CD4-positive, alpha-beta T cell (primary cell): ENCODE measurements around the gene FRMD3. TPM values are rescaled to one million over a fixed set of nuclear protein-coding genes. Genes with fewer than 3 reads are reported as not detected.

Source experiments
- ATAC-seq: fragments of 200-7000 bp; cut with Tn5 transposase; one replicate; pipeline ENCODE4 v1.10.0; 2022; ENCODE audit warnings: mild to moderate bottlenecking; ENCODE audit not compliant: poor library complexity
- CTCF ChIA-PET: fragments of 350-600 bp; sonication (Branson Sonifier 250); formaldehyde crosslinking; loops from one replicate; lab custom pipeline; 2021; ENCODE audit warnings: antibody characterized with exemption, inconsistent platforms; lab: Charles Lee
- POLR2A ChIA-PET: fragments of 350-600 bp; sonication (Branson Sonifier 250); formaldehyde crosslinking; loops from one replicate; lab custom pipeline; 2021; ENCODE audit warnings: antibody characterized with exemption, inconsistent platforms; lab: Charles Lee
- DNase-seq, 14 experiments: peaks; one replicate each; pipeline ENCODE4 v3.0.0-alpha.2; 2013 to 2020; ENCODE audit warnings: mixed read lengths in 2 of 14
- H3K27ac ChIP-seq, 2 donors: one replicate each; pipeline versions ENCODE4 v1.5.1 to v1.7.0; 2013; ENCODE audit warnings: low read length in 2 of 2, low read depth in 1 of 2, mild to moderate bottlenecking in 1 of 2
- H3K27me3 ChIP-seq, 2 experiments: 1 replicate in 1 of 2; 2 replicates in 1 of 2; pipeline versions ENCODE4 v1.6.1 to v1.7.0; 2013; ENCODE audit warnings: low read length in 2 of 2, control low read depth in 1 of 2, mild to moderate bottlenecking in 1 of 2, moderate library complexity in 1 of 2; ENCODE audit not compliant: insufficient read depth in 2 of 2, control insufficient read depth in 1 of 2
- H3K36me3 ChIP-seq: one replicate; pipeline ENCODE4 v1.6.1; 2013; ENCODE audit warnings: low read length, control low read depth; ENCODE audit not compliant: insufficient read depth
- H3K4me1 ChIP-seq: one replicate; pipeline ENCODE4 v1.6.1; 2013; ENCODE audit warnings: low read length, control low read depth; ENCODE audit not compliant: insufficient read depth
- H3K4me3 ChIP-seq: one replicate; pipeline ENCODE4 v1.5.1; 2013; ENCODE audit warnings: mild to moderate bottlenecking, low read length, moderate library complexity
- H3K9me3 ChIP-seq, 2 experiments: 1 replicate in 1 of 2; 2 replicates in 1 of 2; pipeline versions ENCODE4 v1.6.1 to v1.7.0; 2013; ENCODE audit warnings: low read length in 2 of 2, mild to moderate bottlenecking in 2 of 2, control low read depth in 1 of 2, moderate library complexity in 1 of 2; ENCODE audit not compliant: control insufficient read depth in 1 of 2, insufficient read depth in 1 of 2
- H3K27ac Mint-ChIP-seq: one replicate; pipeline ENCODE4 v1.8.0; 2020; ENCODE audit warnings: mixed read lengths
- H3K27me3 Mint-ChIP-seq: one replicate; pipeline ENCODE4 v1.8.0; 2021; ENCODE audit warnings: mixed read lengths
- H3K36me3 Mint-ChIP-seq: one replicate; pipeline ENCODE4 v1.8.0; 2021; ENCODE audit warnings: low read depth, mixed read lengths
- H3K4me1 Mint-ChIP-seq: one replicate; pipeline ENCODE4 v1.8.0; 2021; ENCODE audit warnings: low read depth, mixed read lengths
- H3K4me3 Mint-ChIP-seq: one replicate; pipeline ENCODE4 v1.8.0; 2020; ENCODE audit warnings: mild to moderate bottlenecking, mixed read lengths
- H3K9me3 Mint-ChIP-seq: one replicate; pipeline ENCODE4 v1.8.0; 2020; ENCODE audit warnings: mixed read lengths
- CTCF ChIP-seq: fragments of 200-600 bp; IDR thresholded peaks from one replicate; pipeline ENCODE4 v1.8.0; 2022; ENCODE audit warnings: antibody characterized with exemption, mild to moderate bottlenecking
- intact Hi-C, 2 experiments: fragments of 100-400 bp; cut with DNase I in 1 of 2; cut with micrococcal nuclease in 1 of 2; formaldehyde crosslinking; loops; one replicate each; pipeline versions ENCODE4 v1.15.1 to v1.9.0; 2023 to 2025; cut with DNase I, micrococcal nuclease
- total RNA-seq, 174 experiments: library from RNA in 2 of 174; stranded (reverse) in 2 of 174; gene quantifications; one replicate each; pipeline ENCODE4 v1.2.3 and lab custom pipeline; 2021 to 2026

The FRMD3 gene
- total RNA-seq, 2 experiments from 2014 or later: 0.53 to 1.0 TPM

GRCh38 chr9:83406921-83407320 lies 131.3 kb downstream of the FRMD3 start:
- Histone ChIP-seq H3K4me1 (no peaks in the 10 kb centered on the region), H3K27ac (no peak overlapping the region), H3K9me3 (peaks cover 0 to 5% of the 10 kb centered on the region in 2 experiments), H3K4me3 (no peak overlapping the region), H3K36me3 (no peaks in the 10 kb centered on the region), H3K27me3 (no peaks in the 10 kb centered on the region)
- ChIA-PET CTCF (interaction anchor here (1.0 kb wide), 1 partner anchor 15 kb away, joined by 3 read pairs; no protein-coding TSS in a partner anchor), POLR2A (no interaction called here)
- Mint-ChIP-seq H3K4me1 (no peaks in the 10 kb centered on the region), H3K4me3 (no peak overlapping the region), H3K27me3 (no peaks in the 10 kb centered on the region), H3K27ac (no peak overlapping the region), H3K9me3 (no peaks in the 10 kb centered on the region), H3K36me3 (no peaks in the 10 kb centered on the region)
- no peak for ATAC-seq
- intact Hi-C loops: no loop called here
- no peak for TF ChIP-seq CTCF
- DNase-seq: peak in 2 of 14 experiments; percentile 3 to 13

- no peaks in the 10 kb centered on the region for H3K27me3 Mint-ChIP-seq
- CTCF ChIA-PET: no interaction called here
Observed at GRCh38 chr9:83405759-83406158, 132.4 kb downstream of the FRMD3 start.

GRCh38 chr9:83403527-83404238 lies 134.5 kb downstream of the FRMD3 start:
- DNase-seq: no peak
- no peaks in the 10 kb centered on the region for H3K9me3 Mint-ChIP-seq
- ChIA-PET CTCF (no interaction called here), POLR2A (no interaction called here)
- H3K27ac Mint-ChIP-seq: no peak overlapping the region
- H3K4me1 Mint-ChIP-seq: no peaks in the 10 kb centered on the region
- no peaks in the 10 kb centered on the region for H3K27me3 Mint-ChIP-seq
- intact Hi-C loops: no loop called here
- Histone ChIP-seq H3K27me3 (no peaks in the 10 kb centered on the region), H3K4me1 (no peaks in the 10 kb centered on the region), H3K4me3 (no peak overlapping the region), H3K36me3 (no peaks in the 10 kb centered on the region), H3K27ac (no peak overlapping the region), H3K9me3 (peaks cover 0 to 5% of the 10 kb centered on the region in 2 experiments)
- no peak for ATAC-seq
- TF ChIP-seq CTCF: no peak
- H3K36me3 Mint-ChIP-seq: no peaks in the 10 kb centered on the region
- no peak overlapping the region for H3K4me3 Mint-ChIP-seq

More at GRCh38 chr9:83405759-83406158, 132.4 kb downstream of the FRMD3 start:
- DNase-seq: no peak
- H3K4me3 Mint-ChIP-seq: no peak overlapping the region
- no peak overlapping the region for H3K27ac Mint-ChIP-seq
- H3K9me3 ChIP-seq: peaks cover 0 to 5% of the 10 kb centered on the region in 2 experiments
- intact Hi-C loops: no loop called here
- no peak overlapping the region for H3K27ac ChIP-seq
- H3K4me1 Mint-ChIP-seq: no peaks in the 10 kb centered on the region
- no peaks in the 10 kb centered on the region for H3K4me1 ChIP-seq
- ATAC-seq: no peak
- POLR2A ChIA-PET: no interaction called here
- TF ChIP-seq CTCF: no peak
- no peaks in the 10 kb centered on the region for H3K36me3 Mint-ChIP-seq
- no peak overlapping the region for H3K4me3 ChIP-seq
- no peaks in the 10 kb centered on the region for H3K27me3 ChIP-seq
- no peaks in the 10 kb centered on the region for H3K36me3 ChIP-seq
- no peaks in the 10 kb centered on the region for H3K9me3 Mint-ChIP-seq
